Activated CD4-positive, alpha-beta T cell treated with anti-CD3 and anti-CD28 coated beads, Interleukin-2, amount 50 U/mL, for 4 hours (primary cell): Measurements from ENCODE around the gene TRPC4AP.
"Not testable (repeated sequence)": the region's sequence is repeated elsewhere in the genome, so short reads cannot be mapped to it uniquely, and the experiment has no call there.

Experiments
- DNase-seq, 2 experiments: peaks; one replicate each; pipeline ENCODE4 v3.0.0-alpha.2; 2020

TRPC4AP gene

DNA sequence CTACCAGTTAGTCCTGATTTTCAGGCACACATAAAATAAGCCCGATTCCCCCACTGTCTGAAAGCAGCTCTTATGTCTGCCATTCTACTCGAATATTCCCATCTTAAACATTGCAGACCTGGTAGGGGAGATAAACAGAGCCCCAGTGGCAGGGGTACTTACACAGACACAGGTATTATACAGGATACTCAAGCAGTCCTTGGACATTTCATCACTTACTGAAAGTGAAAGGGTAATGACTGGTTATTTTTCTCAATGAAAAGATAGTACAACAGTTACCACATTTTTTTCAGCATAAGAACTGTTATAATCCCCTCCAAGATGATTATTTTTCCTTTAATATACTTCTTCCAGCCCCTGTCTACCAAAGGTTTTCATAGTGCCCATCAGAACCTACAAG is 37.8 kb downstream of the TRPC4AP start:
- no peak for DNase-seq

DNA sequence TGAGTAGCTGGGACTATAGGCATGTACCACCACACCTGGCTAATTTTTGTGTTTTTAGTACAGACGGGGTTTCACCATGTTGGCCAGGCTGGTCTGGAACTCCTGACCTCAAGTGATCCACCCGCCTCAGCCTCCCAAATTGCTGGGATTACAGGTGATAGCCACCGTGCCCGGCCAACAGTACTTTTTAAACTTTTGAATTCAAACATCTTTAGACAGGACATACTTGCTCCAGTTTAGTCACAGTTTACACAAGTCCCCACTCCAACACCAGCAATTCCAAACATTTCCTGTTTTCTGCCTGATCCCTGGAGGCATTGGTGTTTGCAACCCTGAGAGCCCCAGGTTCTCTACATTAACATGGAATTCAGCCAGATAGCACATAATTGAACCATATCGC is 40.0 kb downstream of the TRPC4AP start:
- not testable (repeated sequence) for DNase-seq

DNA sequence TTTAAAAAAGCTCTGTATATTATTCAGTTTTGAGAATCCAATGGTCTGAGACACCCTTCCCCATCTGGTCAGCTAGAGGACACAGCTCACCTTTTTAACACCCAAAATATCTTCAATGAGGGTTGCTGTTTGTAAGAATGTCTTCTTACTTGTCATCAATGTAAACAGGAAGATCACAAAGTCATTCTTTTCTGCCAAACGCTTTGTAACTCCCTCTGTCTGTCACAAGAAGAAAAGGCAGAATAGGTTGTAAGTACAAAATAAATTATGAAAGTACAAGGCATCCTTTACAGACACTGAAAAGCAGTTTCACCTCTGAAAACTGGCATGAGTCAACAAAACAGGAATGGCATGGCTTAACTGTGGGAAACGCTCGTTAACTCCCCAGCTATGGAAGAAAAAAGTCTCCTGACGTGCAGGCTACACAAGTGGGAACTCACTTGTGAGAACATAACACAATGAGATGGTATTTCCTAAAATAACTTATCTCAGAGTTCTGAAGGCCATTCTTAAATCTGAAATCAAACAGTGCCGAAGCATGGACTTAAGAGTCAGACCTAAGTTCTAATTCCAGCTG is 42.7 kb downstream of the TRPC4AP start:
- no peak for DNase-seq

DNA sequence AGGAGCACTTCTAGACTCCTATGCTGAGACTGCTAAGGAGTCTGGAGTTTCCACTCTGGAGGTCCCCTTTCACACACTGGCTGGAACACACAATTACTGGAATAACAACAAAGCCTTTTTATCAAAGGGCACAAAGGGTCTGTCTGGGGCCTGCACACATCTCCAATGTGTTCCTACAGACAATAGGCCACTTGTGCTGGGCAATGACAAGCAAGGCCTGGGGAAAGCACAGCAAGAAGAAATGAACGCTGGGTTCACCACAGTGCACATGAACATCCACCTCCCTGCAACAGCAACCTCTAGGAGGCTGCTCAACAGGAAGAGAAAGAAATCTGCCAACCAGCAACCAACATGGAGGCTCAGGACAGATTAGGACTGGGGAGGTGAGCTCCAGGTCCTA is 43.9 kb downstream of the TRPC4AP start:
- DNase-seq: no peak

DNA sequence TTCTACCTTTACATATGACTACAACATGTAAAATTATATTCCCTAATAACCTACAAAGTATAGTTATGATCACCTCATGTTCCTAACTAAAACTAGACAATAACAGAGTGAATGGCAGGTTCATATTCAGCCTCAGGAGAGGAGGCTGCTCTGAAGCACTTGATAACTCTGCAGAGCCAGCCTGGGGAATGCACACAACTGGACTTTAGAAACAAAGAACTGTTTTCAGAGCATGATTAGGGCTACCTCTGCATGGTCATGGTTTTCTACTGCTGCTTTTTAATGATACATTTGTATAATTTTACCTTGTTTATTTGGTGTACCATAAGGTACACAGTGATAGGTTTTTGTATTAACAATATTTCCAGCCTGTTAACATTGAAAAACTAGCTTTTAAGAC is 50.3 kb downstream of the TRPC4AP start:
- no peak for DNase-seq

DNA sequence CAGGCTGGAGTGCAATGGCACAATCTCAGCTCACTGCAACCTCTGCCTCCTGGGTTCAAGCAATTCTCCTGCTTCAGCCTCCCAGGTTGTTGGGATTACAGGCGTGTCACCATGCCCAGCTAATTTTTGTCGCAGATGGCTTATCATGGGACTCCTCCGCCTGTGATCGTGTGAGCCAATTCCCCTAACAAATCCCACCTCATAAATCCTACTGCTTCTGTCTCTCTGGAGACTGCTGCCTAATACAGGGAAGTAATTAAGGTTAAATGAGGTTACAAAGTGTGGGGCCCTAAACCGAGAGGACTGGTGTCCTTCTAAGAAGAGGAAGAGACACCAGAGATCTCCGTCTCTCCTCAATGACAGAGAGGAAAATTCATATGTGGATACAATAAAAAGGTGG is 52.0 kb downstream of the TRPC4AP start:
- DNase-seq: no peak

DNA sequence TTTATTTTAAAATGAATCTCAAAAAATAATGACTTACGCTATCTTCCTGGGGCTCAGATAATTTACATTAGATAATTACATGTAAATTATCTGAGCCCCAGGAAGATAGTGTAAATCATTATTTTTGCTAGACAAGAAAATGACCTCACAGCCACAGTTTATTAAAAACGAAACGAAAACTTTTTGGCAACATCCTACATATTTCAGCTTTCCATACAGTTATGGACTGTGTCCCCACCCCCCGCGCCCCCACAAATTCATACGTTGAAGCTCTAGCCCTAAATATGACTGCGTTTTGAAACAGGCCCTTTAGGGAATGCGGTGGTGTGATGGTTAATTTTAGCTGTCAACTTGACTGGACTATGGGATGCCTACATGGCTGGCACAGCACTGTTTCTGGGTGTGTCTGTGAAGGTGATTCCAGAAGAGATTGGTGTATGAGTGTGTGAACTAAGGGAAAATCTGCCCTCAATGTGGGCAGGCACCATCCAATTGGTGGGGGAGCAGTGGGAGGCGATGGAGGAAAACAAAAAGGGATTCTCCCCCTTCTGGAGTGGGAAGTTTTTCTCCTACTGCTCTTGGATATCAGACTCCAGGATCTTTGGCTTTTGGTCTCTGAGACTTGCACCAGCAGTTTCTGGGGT is 52.6 kb downstream of the TRPC4AP start:
- no peak for DNase-seq

DNA sequence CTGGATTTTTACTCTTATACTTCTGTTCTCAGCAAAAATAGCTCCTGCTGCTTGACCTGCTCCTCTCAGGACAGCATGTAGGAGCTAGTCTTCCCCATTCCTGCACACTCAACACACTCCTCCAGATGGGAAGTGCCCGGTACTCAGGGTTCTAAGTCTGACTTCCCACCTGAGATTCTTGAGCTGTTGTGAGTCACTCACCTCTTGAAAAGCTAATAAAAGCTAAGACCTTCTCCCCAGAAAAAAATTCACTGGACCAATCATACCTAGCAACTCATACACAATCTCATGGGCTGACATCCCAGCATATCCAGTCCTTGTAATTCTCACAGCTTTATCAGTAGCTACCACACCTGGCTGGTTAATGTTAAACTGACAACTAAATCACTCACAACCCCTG is 53.5 kb downstream of the TRPC4AP start:
- no peak for DNase-seq

DNA sequence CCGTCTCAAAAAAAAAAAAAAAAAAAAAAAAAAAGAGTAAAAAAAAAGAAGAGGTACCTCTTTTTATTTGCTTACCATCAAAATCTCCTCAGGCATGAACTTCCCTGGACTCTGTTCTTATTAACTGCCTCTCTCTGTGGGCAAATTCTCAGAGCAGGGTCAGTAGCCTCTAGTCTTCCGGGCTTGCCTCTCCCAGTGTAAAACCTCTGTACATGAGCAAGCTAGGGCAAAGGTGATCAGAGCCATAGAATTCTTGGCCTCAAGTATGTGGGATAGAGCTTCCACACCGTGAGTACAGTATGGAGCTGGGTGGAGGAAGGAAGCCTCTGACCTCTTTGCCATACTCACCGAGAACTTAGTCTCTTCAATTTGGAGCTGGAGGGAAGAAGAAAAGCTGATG is 58.5 kb downstream of the TRPC4AP start:
- no peak for DNase-seq

DNA sequence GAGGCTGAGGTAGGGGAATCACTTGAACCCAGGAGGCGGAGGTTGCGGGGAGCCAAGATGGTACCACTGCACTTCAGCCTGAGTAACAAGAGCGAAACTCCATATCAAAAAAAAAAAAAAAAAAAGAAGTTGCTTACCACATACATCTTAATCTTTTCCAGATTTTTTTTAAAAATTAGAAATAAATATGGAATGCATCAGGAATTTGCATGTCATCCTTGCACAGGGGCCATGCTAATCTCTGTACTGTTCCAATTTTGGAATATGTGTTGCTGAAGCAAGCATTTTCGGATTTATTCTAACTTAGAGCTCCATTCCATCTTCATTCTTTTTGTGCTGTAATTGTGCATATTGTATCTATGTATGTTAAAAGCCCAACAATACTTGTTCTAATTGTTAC is 62.5 kb downstream of the TRPC4AP start:
- DNase-seq: no peak

DNA sequence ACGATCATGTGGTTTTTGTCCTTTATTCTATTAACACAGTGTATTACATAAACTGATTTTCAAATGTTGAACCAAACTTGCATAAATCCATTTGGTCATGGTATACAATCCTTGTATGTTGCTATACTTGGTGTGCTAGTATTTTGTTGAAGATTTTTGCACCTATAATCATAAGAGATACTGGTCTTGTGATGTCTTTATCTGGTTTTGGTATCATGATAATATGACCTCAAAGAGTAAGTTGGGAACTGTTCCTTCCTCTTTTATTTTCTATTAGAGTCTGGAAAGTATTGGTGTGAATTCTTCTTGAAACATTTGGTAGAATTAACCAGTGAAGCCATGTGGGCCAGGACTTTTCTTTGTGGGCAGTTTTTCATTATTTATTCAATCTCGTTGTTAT is 65.3 kb downstream of the TRPC4AP start:
- DNase-seq: no peak

DNA sequence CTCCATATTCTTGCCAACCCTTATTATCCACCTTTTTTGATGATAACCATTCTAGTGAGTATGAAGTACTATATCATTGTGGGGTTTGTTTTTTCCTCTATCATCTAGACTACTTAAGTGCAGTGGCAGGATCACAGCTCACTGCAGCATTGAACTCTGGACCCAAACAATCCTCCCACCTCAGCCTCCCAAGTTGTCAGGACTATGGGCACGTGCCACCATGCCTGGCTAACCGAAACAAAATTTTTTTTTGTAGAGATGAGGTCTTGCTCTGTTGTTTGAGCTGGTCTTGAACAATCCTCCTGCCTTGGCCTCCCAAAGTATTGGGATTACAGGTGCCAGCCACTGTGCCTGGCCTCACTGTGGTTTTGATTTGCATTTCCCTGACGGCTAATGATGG is 67.5 kb downstream of the TRPC4AP start:
- no peak for DNase-seq

DNA sequence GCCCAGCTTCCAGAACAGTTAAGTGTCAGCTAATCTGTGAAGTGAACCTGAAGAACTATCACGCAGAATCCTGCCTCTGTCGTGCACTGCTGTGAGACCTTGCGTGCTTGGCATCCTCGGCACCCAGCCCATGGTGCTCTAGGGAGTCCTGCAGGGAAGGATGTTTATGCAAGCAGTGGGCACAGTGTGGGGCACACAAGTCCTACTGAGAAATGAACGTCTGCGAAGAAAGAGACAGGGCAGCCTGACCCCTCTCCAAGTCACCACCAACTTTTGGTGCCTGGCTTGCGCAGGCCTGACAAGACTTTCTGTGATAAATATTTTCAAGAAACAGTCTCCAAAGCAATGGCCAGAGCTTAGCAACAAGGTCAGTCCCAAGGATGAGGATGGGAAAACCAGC is 69.0 kb downstream of the TRPC4AP start:
- no peak for DNase-seq

DNA sequence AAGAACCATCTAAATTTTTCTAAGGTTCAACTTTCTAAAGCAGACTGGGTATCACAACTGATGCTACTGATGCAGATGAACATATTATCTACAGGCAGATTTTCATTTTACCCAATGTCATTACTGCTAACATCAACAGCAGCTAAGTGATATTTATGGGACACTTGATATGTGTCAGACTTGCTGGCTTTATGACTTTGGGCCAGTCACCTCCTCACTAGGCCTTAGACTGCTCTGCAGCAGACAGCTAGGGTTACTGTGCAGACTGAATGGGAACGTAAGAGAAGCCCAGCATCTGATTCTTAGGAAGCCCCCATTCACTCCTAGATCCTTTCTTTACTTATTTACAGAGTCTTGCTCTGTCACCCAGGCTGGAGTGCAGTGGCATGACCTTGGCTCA is 70.8 kb downstream of the TRPC4AP start:
- DNase-seq: no peak

DNA sequence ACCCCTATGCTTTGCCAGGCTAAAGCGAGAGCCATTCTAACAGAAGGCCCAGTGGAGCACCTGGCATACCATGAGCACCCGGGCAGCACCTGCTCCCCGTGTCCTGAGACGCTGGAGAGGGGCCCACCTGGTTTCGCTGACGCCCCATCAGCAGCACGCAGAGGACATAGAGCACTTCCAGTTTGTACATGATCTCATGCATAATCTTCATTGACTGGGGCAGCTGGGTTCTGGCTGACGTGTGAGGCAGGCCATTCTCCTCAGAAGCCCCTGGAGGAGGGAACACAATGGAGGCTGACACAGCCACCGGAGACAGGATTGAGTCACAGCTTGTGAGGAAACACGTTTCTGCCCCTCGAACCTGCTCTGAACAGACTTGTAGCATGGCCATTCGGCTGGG is 71.5 kb downstream of the TRPC4AP start:
- DNase-seq: no peak

DNA sequence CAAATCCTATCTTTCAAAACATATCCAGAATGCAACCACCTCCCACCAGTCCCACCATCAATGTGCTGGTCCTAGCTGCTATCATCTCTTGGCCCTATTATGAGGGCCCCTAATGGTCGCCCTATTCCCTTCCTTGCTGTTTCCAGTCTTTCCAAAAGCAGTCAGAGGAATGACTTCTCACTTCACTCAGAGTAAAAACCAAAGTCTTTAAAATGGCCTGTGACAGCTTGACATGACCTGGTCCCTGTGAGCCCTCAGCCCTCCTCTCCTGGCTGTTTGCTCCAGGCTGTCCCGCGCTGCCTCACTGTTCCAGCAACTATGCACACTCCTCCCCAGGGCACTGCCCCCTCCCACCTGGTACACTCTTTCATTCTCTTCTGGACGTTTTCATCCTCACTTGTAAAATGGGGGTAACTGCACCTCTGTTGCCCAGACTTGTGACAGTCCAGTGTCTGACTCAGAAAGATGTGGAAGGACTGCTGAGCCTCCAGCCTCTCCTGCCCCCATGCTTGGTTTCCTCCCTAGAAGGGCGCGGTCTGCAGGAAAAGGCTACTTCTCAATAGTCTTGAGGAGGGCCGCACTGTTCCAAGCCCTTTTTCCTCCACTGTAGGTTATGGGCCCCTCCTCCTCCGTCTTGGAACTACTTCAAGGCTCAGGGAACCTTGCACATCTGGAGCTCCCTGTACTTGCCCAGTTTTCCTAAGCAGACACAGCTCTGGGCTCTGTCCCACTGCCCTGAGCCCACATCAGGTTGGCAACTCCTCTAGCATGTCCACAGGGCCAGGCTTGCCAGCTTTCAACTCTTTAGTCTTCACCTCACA is 72.3 kb downstream of the TRPC4AP start:
- no peak for DNase-seq

DNA sequence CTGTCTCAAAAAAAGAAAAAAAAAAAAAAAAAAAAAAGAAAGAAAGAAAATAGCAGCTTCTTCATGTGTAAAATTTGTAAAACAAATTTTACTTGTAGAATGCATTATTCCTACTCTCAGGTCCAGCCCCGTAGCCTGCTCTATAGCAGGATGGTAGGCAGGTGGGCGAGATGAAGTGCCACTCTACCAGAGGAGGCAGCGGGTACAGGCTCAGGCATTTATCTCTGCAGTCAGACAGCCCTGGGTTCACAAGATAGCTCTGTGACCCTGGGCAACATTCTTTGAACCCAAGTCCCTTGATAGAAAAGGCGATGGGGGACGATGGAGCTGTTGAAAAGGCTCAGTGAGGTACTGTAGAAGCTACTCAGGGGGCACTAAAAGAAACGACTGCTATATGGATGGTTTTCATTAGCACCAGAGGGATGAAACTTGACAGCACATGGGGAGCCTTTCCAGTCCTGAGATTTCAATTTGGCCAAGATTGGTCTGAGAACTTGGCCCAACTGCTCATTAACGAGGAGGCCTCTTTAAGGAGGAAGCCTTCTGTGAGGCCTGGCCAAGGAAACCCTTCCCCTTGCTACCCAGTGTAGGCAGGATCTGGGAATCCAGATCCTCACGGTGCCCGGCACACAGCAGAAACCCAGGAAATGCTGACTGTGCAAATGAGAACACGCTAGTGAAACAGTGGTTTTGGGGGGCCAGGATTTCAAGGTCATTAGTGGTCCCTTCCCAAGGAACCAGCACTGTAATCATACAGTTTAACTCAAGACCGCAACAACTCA is 73.8 kb downstream of the TRPC4AP start:
- DNase-seq: no peak

DNA sequence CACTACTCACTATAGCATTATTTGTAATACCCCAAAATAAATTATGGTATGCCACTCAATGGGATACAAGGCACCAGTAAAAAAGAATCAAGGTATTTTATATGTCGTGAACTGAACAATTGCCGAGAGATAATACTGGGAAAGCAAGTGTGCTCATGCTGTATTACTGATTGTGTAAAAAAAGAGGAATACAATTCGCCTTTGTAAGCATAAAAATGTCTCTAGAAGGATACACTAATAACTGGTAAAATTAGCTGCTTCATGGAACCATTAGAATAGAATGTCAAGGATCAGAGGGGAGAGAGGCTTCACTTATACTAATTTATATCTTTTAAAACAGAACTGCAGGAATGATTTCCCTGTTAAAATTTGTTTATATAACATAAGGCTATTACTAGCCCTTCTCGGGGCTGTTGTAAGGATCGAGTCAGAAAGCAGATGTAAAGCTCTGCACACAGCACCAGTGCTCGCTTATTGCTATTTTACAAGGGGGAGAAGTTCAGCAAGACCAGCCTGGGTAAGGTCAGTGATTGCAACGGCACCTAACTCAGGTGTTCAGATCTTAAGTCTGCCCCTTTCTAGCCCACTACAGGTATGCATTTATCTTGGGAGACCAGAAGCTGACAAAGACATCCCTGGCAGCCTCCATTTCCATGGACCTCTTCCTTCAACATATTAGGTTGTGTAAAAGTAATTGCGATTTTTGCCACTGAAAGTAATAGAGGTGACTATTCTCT is 75.3 kb downstream of the TRPC4AP start:
- DNase-seq: no peak

DNA sequence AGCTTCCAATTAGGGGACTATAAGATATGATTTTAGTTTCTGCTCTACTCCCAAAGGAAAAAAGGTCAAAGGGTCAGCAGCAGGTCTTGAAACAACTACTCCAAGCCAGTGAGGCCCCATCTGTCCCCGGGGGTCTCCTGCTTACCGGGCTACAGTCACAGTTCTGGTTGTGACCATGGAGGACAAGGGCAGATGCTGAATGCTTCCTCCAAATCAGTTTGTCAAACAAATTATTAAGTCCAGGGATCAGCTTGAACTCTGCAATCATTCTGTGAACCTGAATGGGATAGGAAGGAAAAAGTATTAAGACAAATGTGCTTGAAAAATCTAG is 76.8 kb downstream of the TRPC4AP start:
- DNase-seq: no peak

DNA sequence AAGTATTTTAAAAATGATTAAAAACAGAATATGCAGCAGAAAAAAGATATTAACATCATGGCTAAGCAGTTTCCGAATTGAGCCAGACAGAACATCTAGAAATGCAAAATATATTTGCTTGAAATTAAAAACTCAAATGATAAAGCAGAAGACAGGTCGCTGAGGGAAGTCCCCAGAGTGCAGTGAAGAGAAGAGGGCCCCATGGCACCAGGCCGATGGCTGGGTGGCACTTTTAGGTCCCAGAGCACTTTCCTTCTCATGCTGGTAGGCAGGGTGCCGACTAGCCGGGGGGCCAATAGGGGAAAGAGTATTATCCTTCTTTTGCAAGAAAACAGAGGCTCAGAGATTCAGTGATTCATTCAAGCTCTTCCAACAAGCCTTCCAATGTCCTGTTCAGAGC is 78.1 kb downstream of the TRPC4AP start:
- DNase-seq: no peak

DNA sequence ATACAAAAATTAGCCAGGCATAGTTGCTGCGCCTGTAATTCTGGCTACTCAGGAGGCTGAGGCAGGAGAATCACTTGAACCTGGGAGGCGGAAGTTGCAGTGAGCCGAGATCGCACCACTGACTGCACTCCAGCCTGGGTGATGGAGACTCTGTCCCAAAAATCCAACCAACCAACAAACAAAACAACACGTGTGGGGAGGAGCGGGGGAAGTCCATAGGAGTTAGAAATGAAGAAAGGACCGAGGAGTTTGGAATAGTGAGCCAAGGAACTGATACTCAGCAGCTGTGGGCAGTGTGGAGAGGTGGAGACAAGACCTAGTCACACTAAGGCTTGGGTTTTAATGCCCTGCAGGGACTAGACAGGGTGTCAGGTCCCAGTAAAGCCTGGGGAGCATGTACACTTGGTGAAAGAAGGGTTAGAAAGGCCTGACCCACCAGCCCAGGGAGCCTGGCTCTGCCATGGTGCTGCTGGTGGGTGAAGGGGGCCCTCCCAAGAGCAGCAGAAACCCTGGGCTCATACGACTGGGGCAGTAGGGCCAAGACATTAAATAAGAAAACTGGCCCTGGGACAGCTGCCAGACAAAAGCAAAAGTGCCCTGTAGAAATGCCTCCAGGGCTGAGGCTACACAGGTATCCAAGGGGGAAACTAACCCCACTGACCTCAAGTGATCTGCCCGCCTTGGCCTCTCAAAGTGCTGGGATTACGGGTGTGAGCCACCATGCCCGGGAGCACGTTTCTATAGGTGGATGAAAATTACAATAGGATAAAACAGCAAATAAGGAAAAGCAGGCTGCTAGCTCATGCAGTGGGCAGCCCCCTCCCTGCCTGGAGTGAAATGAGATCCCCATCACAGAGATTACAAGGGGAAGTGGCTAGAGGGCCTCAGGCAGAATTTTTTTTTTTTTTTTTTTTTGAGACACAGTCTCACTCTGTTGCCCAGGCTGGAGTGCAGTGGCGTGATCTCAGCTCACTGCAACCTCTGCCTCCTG is 78.9 kb downstream of the TRPC4AP start:
- no peak for DNase-seq
